ENCODE data around the gene HNF4A.

The HNF4A gene

DNA sequence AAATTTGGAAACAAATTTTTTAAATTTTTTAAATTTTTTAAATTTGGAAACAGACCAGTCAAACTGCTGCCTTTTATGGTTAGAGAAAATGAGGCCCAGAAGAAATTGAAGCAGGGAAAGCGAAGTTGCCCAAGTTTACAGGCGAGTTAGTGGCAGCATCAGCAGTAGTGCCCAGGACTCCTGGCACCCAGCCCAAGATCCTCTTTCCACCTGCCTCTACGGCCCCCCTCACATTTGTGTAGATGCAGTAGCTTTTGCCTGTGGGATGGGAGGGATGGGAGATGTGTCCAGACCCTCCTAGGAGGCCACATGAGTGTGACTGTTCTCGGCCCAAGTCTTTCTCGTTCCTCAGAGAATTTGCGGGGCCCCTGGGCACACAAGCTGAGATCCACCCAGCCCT, 49.8 kb downstream of the HNF4A start:
- DNase-seq (ENCODE audit: low read depth in 2 of 2, low spot score in 1 of 2) = no peak

- no peak for DNase-seq (ENCODE audit: low read depth in 2 of 2, low spot score in 1 of 2)
These were observed 50.5 kb downstream of the HNF4A start for GRCh38 chr20:44405785-44406571.

- DNase-seq (ENCODE audit: low read depth in 2 of 2, low spot score in 1 of 2) = no peak
These were observed 51.2 kb downstream of the HNF4A start for GRCh38 chr20:44406572-44407137.

GRCh38 chr20:44407402-44408184, 52.1 kb downstream of the HNF4A start:
- DNase-seq (ENCODE audit: low read depth in 2 of 2, low spot score in 1 of 2) = no peak

GRCh38 chr20:44409132-44409600, 53.7 kb downstream of the HNF4A start:
- no peak for DNase-seq (ENCODE audit: low read depth in 2 of 2, low spot score in 1 of 2)

- no peak for DNase-seq (ENCODE audit: low read depth in 2 of 2, low spot score in 1 of 2)
These were observed 55.1 kb downstream of the HNF4A start for GRCh38 chr20:44410583-44411019.

DNA sequence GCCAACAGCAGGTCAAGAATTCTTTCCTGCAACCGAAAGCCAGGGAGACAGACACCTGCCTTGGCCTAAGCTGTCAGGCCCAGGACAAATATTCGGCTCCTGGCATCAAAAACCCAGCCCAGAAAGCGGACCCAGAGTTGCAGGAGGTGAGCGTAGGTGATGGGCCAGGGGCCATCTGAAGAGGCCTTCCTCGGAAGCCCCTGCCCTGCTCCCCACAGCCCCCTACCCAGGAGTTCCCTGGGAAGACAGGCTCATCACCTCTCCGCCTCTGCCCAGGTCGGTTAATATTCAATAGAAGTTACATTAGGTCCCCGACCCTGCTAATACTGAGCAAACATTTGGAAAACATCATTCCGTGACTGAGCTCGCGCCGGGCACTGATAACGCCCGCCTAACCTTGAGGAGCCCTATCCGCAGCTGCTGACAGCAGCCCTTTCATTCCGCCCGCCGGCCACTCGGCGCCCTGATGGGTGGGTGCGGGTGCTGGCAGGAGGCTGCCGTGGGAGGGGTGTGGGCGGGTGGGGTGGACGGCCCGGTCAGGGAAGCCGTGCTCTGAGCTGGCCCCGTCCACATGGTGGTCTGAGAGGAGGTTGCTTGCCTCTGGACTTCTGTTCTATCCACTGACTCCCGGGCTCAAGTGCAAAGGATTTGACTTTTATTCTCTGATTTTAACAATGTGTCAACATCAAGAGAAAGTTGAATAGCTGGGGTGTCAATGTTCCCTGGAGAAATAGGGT, 55.7 kb downstream of the HNF4A start:
- no peak for DNase-seq (ENCODE audit: low read depth in 2 of 2, low spot score in 1 of 2)

- DNase-seq (ENCODE audit: low read depth in 2 of 2, low spot score in 1 of 2) = no peak
These were observed 56.4 kb downstream of the HNF4A start for GRCh38 chr20:44411757-44412401.

DNA sequence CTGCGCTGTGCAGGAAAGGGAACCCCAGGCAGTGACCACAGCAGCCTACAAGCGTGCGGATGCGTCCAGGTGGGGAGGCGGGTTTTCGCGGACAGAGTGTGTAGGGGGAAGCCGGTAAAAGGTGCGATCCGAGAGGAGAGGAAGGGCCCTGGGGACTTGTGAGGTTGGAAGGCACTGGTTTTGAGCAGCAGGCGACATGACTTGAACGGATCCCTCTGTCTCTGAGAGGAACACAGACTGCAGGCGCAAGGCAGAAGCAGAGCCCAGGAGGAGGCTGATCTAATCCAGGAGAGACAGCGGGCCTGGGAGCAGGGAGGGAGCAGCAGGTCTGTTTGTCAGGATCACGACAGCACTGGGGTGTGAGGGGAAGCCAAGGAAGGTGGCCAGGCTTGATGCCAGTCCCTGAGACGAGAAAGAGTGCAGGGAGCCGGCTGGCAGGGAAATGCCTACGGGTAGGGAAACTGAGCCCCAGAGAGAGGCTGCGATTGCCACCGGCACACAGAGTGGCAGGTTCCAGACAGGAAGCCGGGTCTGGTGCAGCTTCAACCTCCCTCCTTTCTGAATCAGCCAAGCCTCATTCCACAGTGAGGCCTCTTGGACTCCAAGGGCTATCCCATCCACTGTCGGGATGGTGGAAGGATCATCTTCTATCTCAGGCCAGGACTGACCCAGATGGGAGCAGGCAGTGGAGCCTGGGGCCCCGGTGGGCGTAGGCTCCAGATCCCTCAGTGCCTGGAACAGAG, 57.1 kb downstream of the HNF4A start:
- DNase-seq (ENCODE audit: low read depth in 2 of 2, low spot score in 1 of 2) = no peak

GRCh38 chr20:44413575-44414345, 58.3 kb downstream of the HNF4A start:
- DNase-seq (ENCODE audit: low read depth in 2 of 2, low spot score in 1 of 2) = no peak

DNA sequence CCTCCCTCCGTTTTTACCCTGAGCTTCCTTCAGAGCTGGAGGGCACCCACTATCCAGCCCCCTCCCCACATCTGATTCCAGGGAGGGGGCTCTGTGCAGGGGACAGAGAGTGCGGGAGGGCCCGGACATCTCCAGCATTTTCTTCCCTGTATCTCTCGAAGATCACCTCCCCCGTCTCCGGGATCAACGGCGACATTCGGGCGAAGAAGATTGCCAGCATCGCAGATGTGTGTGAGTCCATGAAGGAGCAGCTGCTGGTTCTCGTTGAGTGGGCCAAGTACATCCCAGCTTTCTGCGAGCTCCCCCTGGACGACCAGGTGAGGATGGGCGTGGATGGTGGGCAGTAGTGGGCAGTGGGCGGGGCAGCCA, 58.8 kb downstream of the HNF4A start:
- DNase-seq (ENCODE audit: low read depth in 2 of 2, low spot score in 1 of 2) = no peak

- no peak for DNase-seq (ENCODE audit: low read depth in 2 of 2, low spot score in 1 of 2)
These were observed 59.3 kb downstream of the HNF4A start for GRCh38 chr20:44414808-44415207.

DNA sequence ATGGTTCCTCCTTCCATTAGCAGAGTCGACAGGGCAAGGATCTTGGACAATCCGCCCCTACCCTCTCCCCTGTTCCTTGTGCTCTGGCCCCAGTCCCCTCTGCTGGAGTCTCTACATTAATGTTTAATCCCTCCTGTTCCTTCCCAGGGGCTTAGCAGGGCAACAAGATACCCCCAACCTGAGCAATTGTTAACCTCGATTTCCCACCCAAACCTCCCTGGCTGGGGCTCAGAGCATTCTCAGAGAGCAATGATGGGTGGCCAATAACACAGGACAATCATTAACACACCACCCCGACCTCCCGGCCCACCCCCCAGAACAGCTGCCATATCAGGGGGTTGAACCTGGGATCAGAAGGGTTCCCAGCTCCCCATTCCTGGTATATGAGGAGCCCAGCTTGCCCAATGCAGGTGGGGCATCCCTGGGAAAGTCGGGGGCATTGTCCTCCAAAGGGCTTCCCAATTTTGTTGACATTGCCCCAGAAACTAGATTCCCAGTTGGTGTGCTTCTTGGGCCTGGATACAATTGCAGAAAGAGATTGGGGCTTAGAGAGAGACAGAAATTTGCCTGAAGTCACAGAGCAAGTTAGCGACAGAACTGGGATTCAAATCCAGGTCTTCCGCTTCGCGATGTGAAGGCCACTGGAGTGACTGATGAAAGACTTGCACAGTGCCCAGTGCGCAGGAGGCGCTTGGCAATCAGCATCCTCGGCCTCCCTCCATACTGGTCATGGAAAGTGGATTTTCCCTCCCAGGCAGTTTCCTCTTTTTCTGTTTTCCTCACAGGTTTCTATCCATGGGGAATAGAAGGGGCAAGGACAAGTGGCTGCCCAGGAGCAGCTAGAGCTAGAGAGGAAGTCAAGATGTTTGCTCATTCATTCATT, 60.6 kb downstream of the HNF4A start:
- DNase-seq (ENCODE audit: low read depth in 2 of 2, low spot score in 1 of 2) = no peak

DNA sequence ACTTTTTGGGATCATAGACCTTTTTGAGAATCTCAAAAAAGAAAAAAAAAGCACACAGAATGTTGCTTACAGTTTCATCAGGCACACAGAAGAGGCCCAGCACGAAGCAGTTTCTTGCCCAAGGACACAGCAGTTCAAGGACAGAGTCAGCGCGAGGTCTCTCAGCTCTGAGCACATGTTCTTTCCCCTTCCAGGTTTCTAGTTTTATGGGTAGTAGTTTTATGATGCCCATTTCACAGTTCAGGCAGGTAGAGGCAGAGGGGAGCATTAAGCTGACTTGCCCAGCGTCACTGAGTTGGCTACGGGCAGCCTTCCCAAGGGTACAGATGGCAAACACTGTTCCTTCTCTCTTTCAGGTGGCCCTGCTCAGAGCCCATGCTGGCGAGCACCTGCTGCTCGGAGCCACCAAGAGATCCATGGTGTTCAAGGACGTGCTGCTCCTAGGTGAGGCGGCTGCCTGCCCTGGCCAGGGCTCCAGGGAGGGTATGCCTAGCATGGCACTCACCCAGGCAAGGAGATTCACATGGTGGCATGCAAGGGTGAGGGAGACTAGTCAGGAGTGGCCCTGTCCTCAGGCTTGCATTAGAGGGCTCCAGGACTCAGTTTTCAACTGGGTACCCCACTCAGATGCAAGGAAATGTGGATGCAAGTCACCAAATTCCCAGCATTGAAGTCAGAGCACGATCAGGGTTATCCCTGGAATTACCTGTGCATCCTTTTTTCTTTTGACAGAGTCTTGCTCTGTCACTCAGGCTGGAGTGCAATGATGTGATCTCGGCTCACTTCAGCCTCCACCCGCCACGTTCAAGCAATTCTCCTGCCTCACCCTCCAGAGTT, 62.8 kb downstream of the HNF4A start:
- DNase-seq (ENCODE audit: low read depth in 2 of 2, low spot score in 1 of 2) = no peak

GRCh38 chr20:44419131-44419844, 63.8 kb downstream of the HNF4A start:
- no peak for DNase-seq (ENCODE audit: low read depth in 2 of 2, low spot score in 1 of 2)

DNA sequence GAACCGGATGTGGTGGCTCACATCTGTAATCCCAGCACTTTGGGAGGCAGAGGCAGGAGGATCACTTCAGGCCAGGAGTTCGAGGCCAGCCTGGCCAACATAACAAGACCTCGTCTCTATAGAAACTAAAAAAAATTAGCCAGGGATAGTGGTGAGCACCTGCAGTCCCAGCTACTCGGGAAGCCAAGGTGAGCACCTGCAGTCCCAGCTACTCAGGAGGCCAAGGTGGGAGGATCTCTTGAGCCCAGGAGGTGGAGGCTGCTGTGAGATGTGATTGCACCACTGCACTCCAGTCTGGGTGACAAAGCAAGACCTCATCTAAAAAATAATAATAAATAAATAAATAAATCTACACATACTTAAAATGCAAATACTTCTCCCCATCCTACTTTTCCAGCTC, 65.0 kb downstream of the HNF4A start:
- no peak for DNase-seq (ENCODE audit: low read depth in 2 of 2, low spot score in 1 of 2)

DNA sequence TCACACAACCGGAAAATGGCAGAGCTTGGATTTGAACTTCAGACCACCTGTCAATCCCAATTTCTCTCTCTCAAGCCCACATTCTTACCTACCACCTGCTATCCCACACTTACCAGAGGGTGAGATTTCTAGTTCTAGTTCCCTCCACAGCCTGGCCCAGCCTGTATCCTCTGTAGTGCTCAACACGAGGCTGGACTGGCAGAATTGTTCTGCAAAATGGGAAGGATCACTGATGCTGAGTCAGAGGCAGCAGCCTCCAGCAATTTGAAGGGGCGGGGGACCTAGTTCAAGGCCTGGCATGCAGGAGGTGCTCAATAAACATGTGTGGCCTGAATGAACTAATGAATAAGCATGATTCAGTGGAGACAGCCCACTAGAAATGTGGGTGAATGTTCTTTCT, 66.6 kb downstream of the HNF4A start:
- DNase-seq (ENCODE audit: low read depth in 2 of 2, low spot score in 1 of 2) = no peak
